H9 (cell line): Measurements from ENCODE around the gene CAPN12. TPM values are rescaled to one million over a fixed set of nuclear protein-coding genes. Genes with fewer than 3 reads are reported as not detected.

Experiments
- DNase-seq: peaks from one replicate; pipeline ENCODE4 v3.0.0-alpha.2; 2017
- H2AFZ ChIP-seq: one replicate; pipeline ENCODE4 v1.6.1; 2013; ENCODE audit warnings: mild to moderate bottlenecking, low read length, control low read depth, moderate library complexity
- H2AK5ac ChIP-seq: 2 replicates; pipeline ENCODE4 v1.6.1; 2013; ENCODE audit warnings: low read length, control low read depth, mixed read lengths; ENCODE audit not compliant: insufficient read length
- H2BK120ac ChIP-seq: one replicate; pipeline ENCODE4 v1.6.1; 2013; ENCODE audit warnings: low read depth, mild to moderate bottlenecking, low read length, control low read depth, inconsistent platforms; ENCODE audit not compliant: poor library complexity, severe bottlenecking
- H2BK12ac ChIP-seq: 2 replicates; pipeline ENCODE4 v1.6.1; 2013; ENCODE audit warnings: low read length, control low read depth, mixed read lengths, low read depth; ENCODE audit not compliant: insufficient read length
- H2BK15ac ChIP-seq: 2 replicates; pipeline ENCODE4 v1.6.1; 2013; ENCODE audit warnings: low read depth, low read length, control low read depth
- H2BK20ac ChIP-seq: one replicate; pipeline ENCODE4 v1.6.1; 2013; ENCODE audit warnings: low read depth, mild to moderate bottlenecking, low read length, control low read depth, inconsistent platforms; ENCODE audit not compliant: poor library complexity, severe bottlenecking
- H2BK5ac ChIP-seq: 2 replicates; pipeline ENCODE4 v1.6.1; 2013; ENCODE audit warnings: low read length, control low read depth, mixed read lengths; ENCODE audit not compliant: insufficient read length
- H3K14ac ChIP-seq: 2 replicates; pipeline ENCODE4 v1.6.1; 2013; ENCODE audit warnings: low read length, control low read depth; ENCODE audit not compliant: insufficient read depth
- H3K18ac ChIP-seq: 2 replicates; pipeline ENCODE4 v1.6.1; 2013; ENCODE audit warnings: low read depth, mild to moderate bottlenecking, mixed read lengths, low read length, control low read depth; ENCODE audit not compliant: insufficient read length
- H3K23ac ChIP-seq: 2 replicates; pipeline ENCODE4 v1.6.1; 2013; ENCODE audit warnings: low read length, control low read depth, mixed read lengths, low read depth; ENCODE audit not compliant: insufficient read length
- H3K23me2 ChIP-seq: 2 replicates; pipeline ENCODE4 v1.6.1; 2013; ENCODE audit warnings: low read depth, mild to moderate bottlenecking, mixed read lengths, low read length, control low read depth; ENCODE audit not compliant: insufficient read length, poor library complexity, severe bottlenecking
- H3K27ac ChIP-seq: 2 replicates; pipeline ENCODE4 v1.5.1; 2013; ENCODE audit warnings: low read length, control low read depth, mixed read lengths, low read depth; ENCODE audit not compliant: insufficient read length
- H3K27me3 ChIP-seq: 2 replicates; pipeline ENCODE4 v1.6.1; 2013; ENCODE audit warnings: low read length, control low read depth, inconsistent platforms; ENCODE audit not compliant: insufficient read depth
- H3K4ac ChIP-seq: 2 replicates; pipeline ENCODE4 v1.6.1; 2013; ENCODE audit warnings: low read depth, mild to moderate bottlenecking, control low read depth, inconsistent platforms, low read length, moderate library complexity
- H3K4me1 ChIP-seq: 2 replicates; pipeline ENCODE4 v1.6.1; 2013; ENCODE audit warnings: low read length, control low read depth, inconsistent platforms; ENCODE audit not compliant: insufficient read depth
- H3K4me2 ChIP-seq: 2 replicates; pipeline ENCODE4 v1.6.1; 2013; ENCODE audit warnings: low read length, control low read depth, mixed read lengths; ENCODE audit not compliant: insufficient read length, insufficient read depth
- H3K56ac ChIP-seq: 2 replicates; pipeline ENCODE4 v1.6.1; 2013; ENCODE audit warnings: low read depth, mild to moderate bottlenecking, mixed read lengths, low read length, control low read depth; ENCODE audit not compliant: insufficient read length
- H3K79me1 ChIP-seq: 2 replicates; pipeline ENCODE4 v1.6.1; 2013; ENCODE audit warnings: low read depth, mild to moderate bottlenecking, moderate library complexity, low read length, control low read depth, inconsistent platforms; ENCODE audit not compliant: insufficient read depth, poor library complexity, severe bottlenecking
- H3K79me2 ChIP-seq: 2 replicates; pipeline ENCODE4 v1.6.1; 2013; ENCODE audit warnings: low read length, control low read depth, inconsistent platforms; ENCODE audit not compliant: insufficient read depth
- H3K9ac ChIP-seq: 2 replicates; pipeline ENCODE4 v1.6.1; 2013; ENCODE audit warnings: low read length, control low read depth, mixed read lengths; ENCODE audit not compliant: insufficient read length; ENCODE audit errors: extremely low read depth
- H3K9me3 ChIP-seq: one replicate; pipeline ENCODE4 v1.6.1; 2013; ENCODE audit warnings: low read depth, low read length, inconsistent platforms; ENCODE audit not compliant: control insufficient read depth
- H3T11ph ChIP-seq: one replicate; pipeline ENCODE4 v1.6.1; 2013; ENCODE audit warnings: mild to moderate bottlenecking, low read length, control low read depth, inconsistent platforms
- H4K20me1 ChIP-seq: one replicate; pipeline ENCODE4 v1.6.1; 2013; ENCODE audit not compliant: control insufficient read depth, insufficient read length, insufficient read depth
- H4K5ac ChIP-seq: 2 replicates; pipeline ENCODE4 v1.6.1; 2013; ENCODE audit warnings: low read depth, mild to moderate bottlenecking, mixed read lengths, low read length, control low read depth; ENCODE audit not compliant: insufficient read length
- H4K8ac ChIP-seq: replicated peaks from 2 replicates; pipeline ENCODE4 v1.6.1; 2013; ENCODE audit warnings: low read length, control low read depth, mixed read lengths, low read depth; ENCODE audit not compliant: insufficient read length
- H4K91ac ChIP-seq: 2 replicates; pipeline ENCODE4 v1.6.1; 2013; ENCODE audit warnings: low read depth, mild to moderate bottlenecking, moderate library complexity, mixed read lengths, low read length, control low read depth; ENCODE audit not compliant: insufficient read length
- H3K27ac Mint-ChIP-seq, 3 experiments: 2 replicates in 2 of 3; 3 replicates in 1 of 3; pipeline ENCODE4 v1.8.0; 2020 to 2021; ENCODE audit warnings: mixed read lengths in 3 of 3, mild to moderate bottlenecking in 1 of 3, moderate library complexity in 1 of 3
- H3K27me3 Mint-ChIP-seq: 2 replicates; pipeline ENCODE4 v1.8.0; 2021; ENCODE audit warnings: low read depth, mild to moderate bottlenecking, moderate library complexity, mixed read lengths
- H3K36me3 Mint-ChIP-seq, 3 experiments: 2 replicates in 2 of 3; 3 replicates in 1 of 3; pipeline ENCODE4 v1.8.0; 2020 to 2021; ENCODE audit warnings: low read depth in 3 of 3, mixed read lengths in 3 of 3; ENCODE audit not compliant: insufficient read depth in 1 of 3
- H3K4me1 Mint-ChIP-seq, 2 experiments: 2 replicates each; pipeline ENCODE4 v1.8.0; 2020; ENCODE audit warnings: mixed read lengths in 2 of 2
- H3K4me3 Mint-ChIP-seq, 2 experiments: 2 replicates in 1 of 2; 3 replicates in 1 of 2; pipeline ENCODE4 v1.8.0; 2020 to 2021; ENCODE audit warnings: mild to moderate bottlenecking in 2 of 2, mixed read lengths in 2 of 2, moderate library complexity in 1 of 2
- H3K9me3 Mint-ChIP-seq, 2 experiments: 2 replicates in 1 of 2; 3 replicates in 1 of 2; pipeline ENCODE4 v1.8.0; 2020; ENCODE audit warnings: mild to moderate bottlenecking in 2 of 2, mixed read lengths in 2 of 2, moderate library complexity in 1 of 2
- WGBS: extraction: QIAGEN DNeasy Blood & Tissue Kit; methylation state at CpG from one replicate; pipeline ENCODE4 v1.1.7; 2013; ENCODE audit warnings: missing lambda C conversion rate, low lambda C conversion rate, mixed read lengths; ENCODE audit not compliant: insufficient read length; ENCODE audit errors: extremely low coverage; 5-methylcytosine and 5-hydroxymethylcytosine counted together
- total RNA-seq: library from RNA; stranded (reverse); gene quantifications from 2 replicates; pipeline ENCODE4 v1.2.1, GENCODE V29; 2021
- TF ChIP-seq, protein P1 (sequence below): fragments of 200-600 bp; sonication (generic); conservative IDR thresholded peaks from 3 replicates; pipeline ENCODE4 v1.8.0; 2021; ENCODE audit warnings: antibody characterized with exemption, mild to moderate bottlenecking

CAPN12 gene
- total RNA-seq, 1 experiment from 2014 or later = 10.5 TPM

DNA sequence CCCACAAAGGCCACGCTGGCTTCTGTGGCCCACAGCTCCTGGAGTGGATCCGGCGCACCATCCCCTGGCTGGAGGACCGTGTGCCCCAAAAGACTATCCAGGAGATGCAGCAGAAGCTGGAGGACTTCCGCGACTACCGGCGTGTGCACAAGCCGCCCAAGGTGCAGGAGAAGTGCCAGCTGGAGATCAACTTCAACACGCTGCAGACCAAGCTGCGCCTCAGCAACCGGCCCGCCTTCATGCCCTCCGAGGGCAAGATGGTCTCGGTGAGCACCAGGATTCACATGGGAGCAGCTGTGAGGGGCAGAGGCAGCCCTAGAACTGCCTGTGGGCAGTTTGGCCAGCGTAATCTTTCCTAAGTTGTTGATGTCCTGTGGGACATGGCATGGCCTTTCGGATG, 27.2 kb downstream of the CAPN12 start:
- Histone ChIP-seq H2AFZ (no peak overlapping the region), H3K9me3 (no peaks in the 10 kb centered on the region), H3K14ac (no peak overlapping the region), H3K79me1 (no peaks in the 10 kb centered on the region), H2BK12ac (no peak overlapping the region), H3K9ac (no peak overlapping the region), H3T11ph (no peak overlapping the region), H3K27ac (no peak overlapping the region), H4K91ac (no peak overlapping the region), H2BK5ac (no peak overlapping the region), H4K5ac (no peak overlapping the region), H3K4me1 (no peaks in the 10 kb centered on the region), H3K4ac (no peak overlapping the region), H3K79me2 (no peaks in the 10 kb centered on the region), H2AK5ac (no peak overlapping the region), H2BK15ac (no peak overlapping the region), H4K8ac (no peak overlapping the region), H3K27me3 (no peaks in the 10 kb centered on the region), H3K4me2 (no peak overlapping the region), H2BK20ac (no peak overlapping the region), H3K56ac (no peak overlapping the region), H3K18ac (no peak overlapping the region), H4K20me1 (no peaks in the 10 kb centered on the region), H3K23ac (no peak overlapping the region), H3K23me2 (no peaks in the 10 kb centered on the region), H2BK120ac (no peak overlapping the region)
- no peak overlapping the region; a peak in 1 of 7 replicates for H3K27ac Mint-ChIP-seq
- TF ChIP-seq, protein P1, sequence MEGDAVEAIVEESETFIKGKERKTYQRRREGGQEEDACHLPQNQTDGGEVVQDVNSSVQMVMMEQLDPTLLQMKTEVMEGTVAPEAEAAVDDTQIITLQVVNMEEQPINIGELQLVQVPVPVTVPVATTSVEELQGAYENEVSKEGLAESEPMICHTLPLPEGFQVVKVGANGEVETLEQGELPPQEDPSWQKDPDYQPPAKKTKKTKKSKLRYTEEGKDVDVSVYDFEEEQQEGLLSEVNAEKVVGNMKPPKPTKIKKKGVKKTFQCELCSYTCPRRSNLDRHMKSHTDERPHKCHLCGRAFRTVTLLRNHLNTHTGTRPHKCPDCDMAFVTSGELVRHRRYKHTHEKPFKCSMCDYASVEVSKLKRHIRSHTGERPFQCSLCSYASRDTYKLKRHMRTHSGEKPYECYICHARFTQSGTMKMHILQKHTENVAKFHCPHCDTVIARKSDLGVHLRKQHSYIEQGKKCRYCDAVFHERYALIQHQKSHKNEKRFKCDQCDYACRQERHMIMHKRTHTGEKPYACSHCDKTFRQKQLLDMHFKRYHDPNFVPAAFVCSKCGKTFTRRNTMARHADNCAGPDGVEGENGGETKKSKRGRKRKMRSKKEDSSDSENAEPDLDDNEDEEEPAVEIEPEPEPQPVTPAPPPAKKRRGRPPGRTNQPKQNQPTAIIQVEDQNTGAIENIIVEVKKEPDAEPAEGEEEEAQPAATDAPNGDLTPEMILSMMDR = no peak
- no CpG with 5 or more reads among the region's 17 CpGs for WGBS
- no peak for DNase-seq
- H3K36me3 Mint-ChIP-seq = peaks cover 31 to 70% (median 68%) of the 10 kb centered on the region in 3 experiments; a peak in 6 of 7 replicates
- no peak overlapping the region for H3K4me3 Mint-ChIP-seq
- no peaks in the 10 kb centered on the region for H3K27me3 Mint-ChIP-seq
- H3K4me1 Mint-ChIP-seq = peaks cover 0 to 4% of the 10 kb centered on the region in 2 experiments; a peak in 1 of 4 replicates
- H3K9me3 Mint-ChIP-seq = no peaks in the 10 kb centered on the region
